ENCODE measurements around the gene SLC47A2. TPM values are rescaled to one million over a fixed set of nuclear protein-coding genes. Genes with fewer than 3 reads are reported as not detected.
A peak's percentile ranks its signal among the peaks of the same experiment; 100 is the strongest.

The SLC47A2 gene
- total and polyA plus RNA-seq, 2 of the 13 experiments (the other 11 are each of a cell fraction or from before 2014, with no cell fraction given), result 0.04 TPM; not detected in 1

DNA sequence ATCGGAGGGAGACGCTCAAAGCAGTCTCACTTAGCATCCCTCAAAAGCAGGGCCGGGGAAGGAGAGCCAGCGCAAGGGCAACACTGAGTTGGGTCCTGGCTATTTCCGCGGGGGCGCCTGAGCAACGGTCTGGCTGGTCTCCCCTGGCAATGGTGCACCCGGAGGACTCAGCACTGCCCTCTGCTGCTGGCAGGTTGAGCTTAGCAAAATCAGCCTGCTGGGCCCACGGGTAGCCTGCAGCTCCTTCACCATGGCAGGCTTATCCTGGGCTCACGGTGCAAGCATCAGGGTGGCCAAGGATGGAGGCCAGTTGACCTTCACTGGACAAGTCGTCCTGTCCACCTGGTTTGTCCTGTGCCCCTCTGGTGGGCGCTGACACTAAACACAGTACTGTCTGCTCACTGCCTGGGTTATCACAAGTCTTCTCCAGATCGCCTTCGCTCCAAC lies 46.2 kb upstream of the SLC47A2 start (continued):
- TF ChIP-seq, protein P1, sequence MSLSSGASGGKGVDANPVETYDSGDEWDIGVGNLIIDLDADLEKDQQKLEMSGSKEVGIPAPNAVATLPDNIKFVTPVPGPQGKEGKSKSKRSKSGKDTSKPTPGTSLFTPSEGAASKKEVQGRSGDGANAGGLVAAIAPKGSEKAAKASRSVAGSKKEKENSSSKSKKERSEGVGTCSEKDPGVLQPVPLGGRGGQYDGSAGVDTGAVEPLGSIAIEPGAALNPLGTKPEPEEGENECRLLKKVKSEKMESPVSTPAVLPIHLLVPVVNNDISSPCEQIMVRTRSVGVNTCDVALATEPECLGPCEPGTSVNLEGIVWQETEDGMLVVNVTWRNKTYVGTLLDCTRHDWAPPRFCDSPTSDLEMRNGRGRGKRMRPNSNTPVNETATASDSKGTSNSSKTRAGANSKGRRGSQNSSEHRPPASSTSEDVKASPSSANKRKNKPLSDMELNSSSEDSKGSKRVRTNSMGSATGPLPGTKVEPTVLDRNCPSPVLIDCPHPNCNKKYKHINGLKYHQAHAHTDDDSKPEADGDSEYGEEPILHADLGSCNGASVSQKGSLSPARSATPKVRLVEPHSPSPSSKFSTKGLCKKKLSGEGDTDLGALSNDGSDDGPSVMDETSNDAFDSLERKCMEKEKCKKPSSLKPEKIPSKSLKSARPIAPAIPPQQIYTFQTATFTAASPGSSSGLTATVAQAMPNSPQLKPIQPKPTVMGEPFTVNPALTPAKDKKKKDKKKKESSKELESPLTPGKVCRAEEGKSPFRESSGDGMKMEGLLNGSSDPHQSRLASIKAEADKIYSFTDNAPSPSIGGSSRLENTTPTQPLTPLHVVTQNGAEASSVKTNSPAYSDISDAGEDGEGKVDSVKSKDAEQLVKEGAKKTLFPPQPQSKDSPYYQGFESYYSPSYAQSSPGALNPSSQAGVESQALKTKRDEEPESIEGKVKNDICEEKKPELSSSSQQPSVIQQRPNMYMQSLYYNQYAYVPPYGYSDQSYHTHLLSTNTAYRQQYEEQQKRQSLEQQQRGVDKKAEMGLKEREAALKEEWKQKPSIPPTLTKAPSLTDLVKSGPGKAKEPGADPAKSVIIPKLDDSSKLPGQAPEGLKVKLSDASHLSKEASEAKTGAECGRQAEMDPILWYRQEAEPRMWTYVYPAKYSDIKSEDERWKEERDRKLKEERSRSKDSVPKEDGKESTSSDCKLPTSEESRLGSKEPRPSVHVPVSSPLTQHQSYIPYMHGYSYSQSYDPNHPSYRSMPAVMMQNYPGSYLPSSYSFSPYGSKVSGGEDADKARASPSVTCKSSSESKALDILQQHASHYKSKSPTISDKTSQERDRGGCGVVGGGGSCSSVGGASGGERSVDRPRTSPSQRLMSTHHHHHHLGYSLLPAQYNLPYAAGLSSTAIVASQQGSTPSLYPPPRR (CRISPR knock-in tag; IDR thresholded peaks at IDR 0.05; ENCODE audit: borderline replicate concordance), result no peak
- TF ChIP-seq PHF20 (CRISPR knock-in tag; IDR thresholded peaks at IDR 0.05), result no peak
- TF ChIP-seq, protein P2, sequence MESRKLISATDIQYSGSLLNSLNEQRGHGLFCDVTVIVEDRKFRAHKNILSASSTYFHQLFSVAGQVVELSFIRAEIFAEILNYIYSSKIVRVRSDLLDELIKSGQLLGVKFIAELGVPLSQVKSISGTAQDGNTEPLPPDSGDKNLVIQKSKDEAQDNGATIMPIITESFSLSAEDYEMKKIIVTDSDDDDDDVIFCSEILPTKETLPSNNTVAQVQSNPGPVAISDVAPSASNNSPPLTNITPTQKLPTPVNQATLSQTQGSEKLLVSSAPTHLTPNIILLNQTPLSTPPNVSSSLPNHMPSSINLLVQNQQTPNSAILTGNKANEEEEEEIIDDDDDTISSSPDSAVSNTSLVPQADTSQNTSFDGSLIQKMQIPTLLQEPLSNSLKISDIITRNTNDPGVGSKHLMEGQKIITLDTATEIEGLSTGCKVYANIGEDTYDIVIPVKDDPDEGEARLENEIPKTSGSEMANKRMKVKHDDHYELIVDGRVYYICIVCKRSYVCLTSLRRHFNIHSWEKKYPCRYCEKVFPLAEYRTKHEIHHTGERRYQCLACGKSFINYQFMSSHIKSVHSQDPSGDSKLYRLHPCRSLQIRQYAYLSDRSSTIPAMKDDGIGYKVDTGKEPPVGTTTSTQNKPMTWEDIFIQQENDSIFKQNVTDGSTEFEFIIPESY (CRISPR knock-in tag; IDR thresholded peaks at IDR 0.05), result peak; percentile 97
- no peak for TF ChIP-seq ZNF772 (CRISPR knock-in tag; IDR thresholded peaks at IDR 0.05)
- TF ChIP-seq BCL6 (CRISPR knock-in tag; IDR thresholded peaks at IDR 0.05), result peak; percentile 33; the same call in 1 of the 2 replicates
- TF ChIP-seq, protein P3, sequence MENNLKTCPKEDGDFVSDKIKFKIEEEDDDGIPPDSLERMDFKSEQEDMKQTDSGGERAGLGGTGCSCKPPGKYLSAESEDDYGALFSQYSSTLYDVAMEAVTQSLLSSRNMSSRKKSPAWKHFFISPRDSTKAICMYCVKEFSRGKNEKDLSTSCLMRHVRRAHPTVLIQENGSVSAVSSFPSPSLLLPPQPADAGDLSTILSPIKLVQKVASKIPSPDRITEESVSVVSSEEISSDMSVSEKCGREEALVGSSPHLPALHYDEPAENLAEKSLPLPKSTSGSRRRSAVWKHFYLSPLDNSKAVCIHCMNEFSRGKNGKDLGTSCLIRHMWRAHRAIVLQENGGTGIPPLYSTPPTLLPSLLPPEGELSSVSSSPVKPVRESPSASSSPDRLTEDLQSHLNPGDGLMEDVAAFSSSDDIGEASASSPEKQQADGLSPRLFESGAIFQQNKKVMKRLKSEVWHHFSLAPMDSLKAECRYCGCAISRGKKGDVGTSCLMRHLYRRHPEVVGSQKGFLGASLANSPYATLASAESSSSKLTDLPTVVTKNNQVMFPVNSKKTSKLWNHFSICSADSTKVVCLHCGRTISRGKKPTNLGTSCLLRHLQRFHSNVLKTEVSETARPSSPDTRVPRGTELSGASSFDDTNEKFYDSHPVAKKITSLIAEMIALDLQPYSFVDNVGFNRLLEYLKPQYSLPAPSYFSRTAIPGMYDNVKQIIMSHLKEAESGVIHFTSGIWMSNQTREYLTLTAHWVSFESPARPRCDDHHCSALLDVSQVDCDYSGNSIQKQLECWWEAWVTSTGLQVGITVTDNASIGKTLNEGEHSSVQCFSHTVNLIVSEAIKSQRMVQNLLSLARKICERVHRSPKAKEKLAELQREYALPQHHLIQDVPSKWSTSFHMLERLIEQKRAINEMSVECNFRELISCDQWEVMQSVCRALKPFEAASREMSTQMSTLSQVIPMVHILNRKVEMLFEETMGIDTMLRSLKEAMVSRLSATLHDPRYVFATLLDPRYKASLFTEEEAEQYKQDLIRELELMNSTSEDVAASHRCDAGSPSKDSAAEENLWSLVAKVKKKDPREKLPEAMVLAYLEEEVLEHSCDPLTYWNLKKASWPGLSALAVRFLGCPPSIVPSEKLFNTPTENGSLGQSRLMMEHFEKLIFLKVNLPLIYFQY (CRISPR knock-in tag; IDR thresholded peaks at IDR 0.05; ENCODE audit: borderline replicate concordance), result no peak
- no peak for TF ChIP-seq ZC3H4 (CRISPR knock-in tag; IDR thresholded peaks at IDR 0.05; ENCODE audit: borderline replicate concordance)
- no peak for TF ChIP-seq ZNF773 (CRISPR knock-in tag; IDR thresholded peaks at IDR 0.05; ENCODE audit: borderline replicate concordance)
- peak; percentile 29; the same call in 1 of the 2 replicates for TF ChIP-seq FOSL2 (CRISPR knock-in tag; IDR thresholded peaks at IDR 0.05)
- no peak for TF ChIP-seq ZNF44 (CRISPR knock-in tag; IDR thresholded peaks at IDR 0.05)
- TF ChIP-seq GTF2F1 (IDR thresholded peaks at IDR 0.05; ENCODE audit: low read length), result no peak
- TF ChIP-seq ZNF12 (CRISPR knock-in tag; IDR thresholded peaks at IDR 0.05), result no peak
- TF ChIP-seq ZNF414 (CRISPR knock-in tag; IDR thresholded peaks at IDR 0.05), result no peak
- no peak for TF ChIP-seq ZBTB3 (CRISPR knock-in tag; IDR thresholded peaks at IDR 0.05; ENCODE audit: borderline replicate concordance, low read depth)
- TF ChIP-seq, protein P4, sequence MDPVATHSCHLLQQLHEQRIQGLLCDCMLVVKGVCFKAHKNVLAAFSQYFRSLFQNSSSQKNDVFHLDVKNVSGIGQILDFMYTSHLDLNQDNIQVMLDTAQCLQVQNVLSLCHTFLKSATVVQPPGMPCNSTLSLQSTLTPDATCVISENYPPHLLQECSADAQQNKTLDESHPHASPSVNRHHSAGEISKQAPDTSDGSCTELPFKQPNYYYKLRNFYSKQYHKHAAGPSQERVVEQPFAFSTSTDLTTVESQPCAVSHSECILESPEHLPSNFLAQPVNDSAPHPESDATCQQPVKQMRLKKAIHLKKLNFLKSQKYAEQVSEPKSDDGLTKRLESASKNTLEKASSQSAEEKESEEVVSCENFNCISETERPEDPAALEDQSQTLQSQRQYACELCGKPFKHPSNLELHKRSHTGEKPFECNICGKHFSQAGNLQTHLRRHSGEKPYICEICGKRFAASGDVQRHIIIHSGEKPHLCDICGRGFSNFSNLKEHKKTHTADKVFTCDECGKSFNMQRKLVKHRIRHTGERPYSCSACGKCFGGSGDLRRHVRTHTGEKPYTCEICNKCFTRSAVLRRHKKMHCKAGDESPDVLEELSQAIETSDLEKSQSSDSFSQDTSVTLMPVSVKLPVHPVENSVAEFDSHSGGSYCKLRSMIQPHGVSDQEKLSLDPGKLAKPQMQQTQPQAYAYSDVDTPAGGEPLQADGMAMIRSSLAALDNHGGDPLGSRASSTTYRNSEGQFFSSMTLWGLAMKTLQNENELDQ (CRISPR knock-in tag; IDR thresholded peaks at IDR 0.05; ENCODE audit: borderline replicate concordance), result 0 out of 2 replicates have a peak, but pooled peaks have one; percentile 19
- TF ChIP-seq MIXL1 (CRISPR knock-in tag; IDR thresholded peaks at IDR 0.05), result no peak
- no peak for TF ChIP-seq CCDC6 (CRISPR knock-in tag; IDR thresholded peaks at IDR 0.05)
